Measurements from ENCODE around the gene CERKL.

CERKL gene

DNA sequence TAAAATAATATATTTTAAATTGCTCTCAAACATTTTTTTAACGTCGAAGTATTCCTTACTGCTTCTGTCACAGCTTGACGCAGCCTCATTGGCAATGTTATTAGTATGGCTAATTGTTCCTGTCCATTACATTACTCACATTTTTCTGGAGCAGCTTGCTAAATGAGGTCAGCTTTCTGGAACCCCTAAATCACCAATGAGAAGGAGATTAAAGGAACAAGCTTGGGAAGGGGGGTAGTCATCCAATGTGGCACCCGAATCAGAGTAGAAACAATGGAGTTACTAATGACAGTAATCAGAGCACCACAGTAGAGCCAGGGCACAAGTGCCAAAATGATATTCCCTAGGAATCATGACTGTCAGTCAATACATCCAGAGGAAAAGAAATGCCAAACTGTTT lies 18.3 kb upstream of the CERKL start:
- Histone ChIP-seq H3K9ac (ENCODE audit: low read length in 2 of 2) (no peak overlapping the region), H3K27ac (ENCODE audit: low read length) (no peak overlapping the region), H3K4me1 (ENCODE audit: control insufficient read depth, insufficient read depth, low read length) (no peaks in the 10 kb centered on the region), H3K9me3 (ENCODE audit: control insufficient read depth in 2 of 2, low read length in 2 of 2) (no peaks in the 10 kb centered on the region), H3K36me3 (ENCODE audit: control insufficient read depth in 2 of 2, insufficient read depth in 2 of 2, low read length in 2 of 2) (no peaks in the 10 kb centered on the region), H3K27me3 (ENCODE audit: control insufficient read depth in 1 of 2, insufficient read depth in 2 of 2, low read length in 2 of 2) (peaks cover 19 to 33% of the 10 kb centered on the region in 2 donors), H3K4me3 (ENCODE audit: low read length in 2 of 2) (no peak overlapping the region)

DNA sequence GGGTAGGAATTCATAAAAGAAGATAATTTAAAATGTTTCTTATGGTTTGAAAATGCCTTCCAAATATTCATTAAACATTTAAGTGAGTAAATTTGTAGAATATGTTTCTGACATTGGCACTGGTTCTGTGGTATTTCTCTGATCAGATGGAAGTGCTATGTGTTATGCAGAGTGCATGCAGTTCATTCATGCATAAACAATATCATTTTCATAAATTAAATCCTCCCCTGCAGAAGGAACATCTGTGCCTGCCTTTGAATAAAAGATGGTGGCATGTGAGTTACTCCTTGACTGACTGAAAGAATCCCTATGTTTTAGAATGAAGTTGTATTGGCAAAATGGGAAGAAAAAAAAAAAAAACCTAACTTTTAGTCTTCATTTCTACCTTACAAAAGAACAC lies 17.6 kb upstream of the CERKL start:
- Histone ChIP-seq H3K27ac (ENCODE audit: low read length) (no peak overlapping the region), H3K9me3 (ENCODE audit: control insufficient read depth in 2 of 2, low read length in 2 of 2) (no peaks in the 10 kb centered on the region), H3K9ac (ENCODE audit: low read length in 2 of 2) (no peak overlapping the region), H3K36me3 (ENCODE audit: control insufficient read depth in 2 of 2, insufficient read depth in 2 of 2, low read length in 2 of 2) (no peaks in the 10 kb centered on the region), H3K27me3 (ENCODE audit: control insufficient read depth in 1 of 2, insufficient read depth in 2 of 2, low read length in 2 of 2) (peaks cover 19 to 25% of the 10 kb centered on the region in 2 donors), H3K4me1 (ENCODE audit: control insufficient read depth, insufficient read depth, low read length) (no peaks in the 10 kb centered on the region), H3K4me3 (ENCODE audit: low read length in 2 of 2) (no peak overlapping the region)

DNA sequence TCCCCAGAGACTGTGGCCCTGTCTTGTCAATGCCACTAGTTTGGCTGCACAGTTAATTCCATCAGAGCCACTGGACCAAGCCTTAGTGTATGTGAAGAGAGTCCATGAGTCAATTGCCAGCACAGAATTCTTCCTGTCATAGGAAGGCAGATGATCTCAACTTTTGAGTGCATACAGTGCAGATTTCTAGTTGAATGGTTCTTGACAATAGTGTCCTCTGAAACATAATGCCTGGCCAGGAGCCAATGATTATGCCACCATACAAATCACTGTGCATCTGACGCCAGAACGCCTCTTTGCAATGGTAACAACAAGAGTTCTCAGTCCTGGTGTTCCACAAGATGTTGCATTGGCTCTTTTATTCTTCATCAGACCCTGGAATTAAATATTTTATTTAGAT lies 16.3 kb upstream of the CERKL start:
- H3K4me3 ChIP-seq (ENCODE audit: low read length in 2 of 2) = no peak overlapping the region
- H3K27me3 ChIP-seq (ENCODE audit: control insufficient read depth in 1 of 2, insufficient read depth in 2 of 2, low read length in 2 of 2) = peaks cover 7 to 12% of the 10 kb centered on the region in 2 donors
- H3K27ac ChIP-seq (ENCODE audit: low read length) = no peak overlapping the region
- H3K4me1 ChIP-seq (ENCODE audit: control insufficient read depth, insufficient read depth, low read length) = no peaks in the 10 kb centered on the region
- no peak overlapping the region for H3K9ac ChIP-seq (ENCODE audit: low read length in 2 of 2)
- H3K9me3 ChIP-seq (ENCODE audit: control insufficient read depth in 2 of 2, low read length in 2 of 2) = no peaks in the 10 kb centered on the region
- H3K36me3 ChIP-seq (ENCODE audit: control insufficient read depth in 2 of 2, insufficient read depth in 2 of 2, low read length in 2 of 2) = no peaks in the 10 kb centered on the region

DNA sequence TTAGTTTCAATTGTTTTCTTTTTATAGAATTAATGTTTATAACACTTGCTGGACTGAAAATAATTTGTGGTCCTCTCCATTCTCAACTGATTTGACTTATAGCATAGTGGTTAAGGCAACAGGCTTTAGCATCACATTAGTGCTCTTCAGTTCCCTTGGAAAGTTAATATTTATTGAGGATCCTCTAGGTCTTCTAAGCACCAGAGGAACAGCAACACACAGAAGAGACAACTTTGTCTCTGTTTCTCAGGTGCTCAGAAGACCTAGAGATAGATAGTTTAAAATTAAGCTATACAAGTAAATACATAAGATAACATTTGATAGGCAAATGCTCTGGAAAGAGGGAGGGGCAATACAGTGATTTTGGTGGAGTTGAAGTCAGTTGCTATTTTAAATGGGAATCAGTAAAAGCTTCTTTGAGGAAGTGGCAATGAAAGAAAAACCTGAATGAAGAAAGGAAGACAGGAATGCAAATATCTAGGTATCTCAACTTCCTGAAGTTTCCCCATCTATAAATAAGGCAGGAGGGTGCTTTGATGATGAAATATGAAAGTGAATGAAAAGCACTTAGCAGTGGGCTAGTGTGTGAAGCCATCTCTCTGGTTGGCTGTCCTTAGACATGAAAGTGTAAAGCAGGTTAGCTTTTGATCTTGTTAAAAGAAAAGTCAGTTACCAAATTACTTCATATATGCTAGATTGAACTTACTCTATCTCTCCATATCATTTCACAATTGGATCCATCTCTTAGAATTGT lies 15.5 kb upstream of the CERKL start:
- H3K9ac ChIP-seq (ENCODE audit: low read length in 2 of 2) = no peak overlapping the region
- H3K4me3 ChIP-seq (ENCODE audit: low read length in 2 of 2) = no peak overlapping the region
- H3K27me3 ChIP-seq (ENCODE audit: control insufficient read depth in 1 of 2, insufficient read depth in 2 of 2, low read length in 2 of 2) = peaks cover under 1 to 4% of the 10 kb centered on the region in 2 donors
- H3K27ac ChIP-seq (ENCODE audit: low read length) = no peak overlapping the region
- H3K9me3 ChIP-seq (ENCODE audit: control insufficient read depth in 2 of 2, low read length in 2 of 2) = no peaks in the 10 kb centered on the region
- H3K4me1 ChIP-seq (ENCODE audit: control insufficient read depth, insufficient read depth, low read length) = no peaks in the 10 kb centered on the region
- H3K36me3 ChIP-seq (ENCODE audit: control insufficient read depth in 2 of 2, insufficient read depth in 2 of 2, low read length in 2 of 2) = no peaks in the 10 kb centered on the region

DNA sequence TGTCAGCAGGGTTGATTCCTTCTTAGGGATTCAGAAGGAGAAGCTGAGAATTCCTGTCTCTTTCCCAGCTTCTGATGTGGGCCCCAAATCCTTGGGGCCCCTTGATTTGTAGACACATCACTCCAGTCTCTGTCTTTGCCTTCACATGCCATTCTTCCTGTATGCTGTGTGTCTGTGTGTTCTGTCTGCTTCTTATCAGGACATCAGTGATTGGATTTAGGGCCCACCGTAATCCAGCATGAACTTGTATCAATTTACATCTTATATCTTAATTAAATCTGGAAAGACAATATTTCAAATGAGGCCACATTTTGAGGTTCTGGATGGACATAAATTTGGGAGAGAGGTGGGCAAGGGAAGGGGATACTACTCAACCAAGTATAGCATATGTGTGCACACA lies 13.7 kb upstream of the CERKL start:
- Histone ChIP-seq H3K9me3 (ENCODE audit: control insufficient read depth in 2 of 2, low read length in 2 of 2) (peaks cover 0 to 2% of the 10 kb centered on the region in 2 donors), H3K27me3 (ENCODE audit: control insufficient read depth in 1 of 2, insufficient read depth in 2 of 2, low read length in 2 of 2) (peaks cover 0 to 4% of the 10 kb centered on the region in 2 donors), H3K9ac (ENCODE audit: low read length in 2 of 2) (no peak overlapping the region), H3K4me1 (ENCODE audit: control insufficient read depth, insufficient read depth, low read length) (no peaks in the 10 kb centered on the region), H3K4me3 (ENCODE audit: low read length in 2 of 2) (no peak overlapping the region), H3K36me3 (ENCODE audit: control insufficient read depth in 2 of 2, insufficient read depth in 2 of 2, low read length in 2 of 2) (no peaks in the 10 kb centered on the region), H3K27ac (ENCODE audit: low read length) (no peak overlapping the region)

DNA sequence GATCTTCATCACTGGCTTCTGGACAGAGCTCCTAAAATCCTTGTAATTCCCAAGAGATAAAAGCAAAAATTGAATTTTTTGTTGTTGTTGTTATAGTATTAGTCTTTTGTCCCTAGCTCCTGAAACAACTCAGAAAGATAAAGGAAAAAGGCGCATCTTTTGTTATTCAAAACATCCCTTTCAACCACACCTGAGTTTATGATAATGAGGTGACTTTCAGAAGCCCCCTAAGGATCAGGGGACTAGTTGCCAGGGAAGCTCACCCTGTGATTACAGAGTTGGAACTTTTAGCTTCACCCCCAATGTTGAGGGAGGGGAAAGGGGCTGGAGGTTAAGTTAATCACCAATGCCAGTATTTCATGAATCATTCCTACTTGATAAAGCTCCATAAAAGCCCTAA lies 10.3 kb upstream of the CERKL start:
- Histone ChIP-seq H3K9ac (ENCODE audit: low read length in 2 of 2) (no peak overlapping the region), H3K27ac (ENCODE audit: low read length) (no peak overlapping the region), H3K27me3 (ENCODE audit: control insufficient read depth in 1 of 2, insufficient read depth in 2 of 2, low read length in 2 of 2) (no peaks in the 10 kb centered on the region), H3K4me3 (ENCODE audit: low read length in 2 of 2) (no peak overlapping the region), H3K36me3 (ENCODE audit: control insufficient read depth in 2 of 2, insufficient read depth in 2 of 2, low read length in 2 of 2) (no peaks in the 10 kb centered on the region), H3K4me1 (ENCODE audit: control insufficient read depth, insufficient read depth, low read length) (no peaks in the 10 kb centered on the region), H3K9me3 (ENCODE audit: control insufficient read depth in 2 of 2, low read length in 2 of 2) (peaks cover 0 to 6% of the 10 kb centered on the region in 2 donors)

DNA sequence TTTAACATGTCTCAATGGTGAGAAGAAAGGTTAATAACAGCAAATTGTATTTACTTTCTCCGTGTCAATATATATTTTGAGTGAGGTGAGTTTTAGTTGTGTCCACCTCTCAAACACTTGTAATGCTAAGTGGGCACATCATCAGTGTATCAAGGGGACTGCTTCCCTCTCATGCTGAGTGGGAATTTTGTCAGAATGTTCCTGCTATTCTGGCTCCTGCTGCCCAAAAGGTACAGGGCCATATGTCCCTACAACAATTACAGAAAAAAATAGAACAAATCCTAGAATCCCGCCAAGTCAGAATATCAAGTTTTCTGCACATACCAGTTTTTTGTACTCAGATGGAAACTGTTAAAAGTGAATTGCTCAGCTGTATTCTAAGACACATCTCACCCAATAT lies 5.4 kb upstream of the CERKL start:
- Histone ChIP-seq H3K4me1 (ENCODE audit: control insufficient read depth, insufficient read depth, low read length) (peaks cover under 1% of the 10 kb centered on the region), H3K27ac (ENCODE audit: low read length) (no peak overlapping the region), H3K4me3 (ENCODE audit: low read length in 2 of 2) (no peak overlapping the region), H3K9me3 (ENCODE audit: control insufficient read depth in 2 of 2, low read length in 2 of 2) (peaks cover 0 to 6% of the 10 kb centered on the region in 2 donors), H3K27me3 (ENCODE audit: control insufficient read depth in 1 of 2, insufficient read depth in 2 of 2, low read length in 2 of 2) (peaks cover 3 to 14% of the 10 kb centered on the region in 2 donors), H3K36me3 (ENCODE audit: control insufficient read depth in 2 of 2, insufficient read depth in 2 of 2, low read length in 2 of 2) (no peaks in the 10 kb centered on the region), H3K9ac (ENCODE audit: low read length in 2 of 2) (no peak overlapping the region)

DNA sequence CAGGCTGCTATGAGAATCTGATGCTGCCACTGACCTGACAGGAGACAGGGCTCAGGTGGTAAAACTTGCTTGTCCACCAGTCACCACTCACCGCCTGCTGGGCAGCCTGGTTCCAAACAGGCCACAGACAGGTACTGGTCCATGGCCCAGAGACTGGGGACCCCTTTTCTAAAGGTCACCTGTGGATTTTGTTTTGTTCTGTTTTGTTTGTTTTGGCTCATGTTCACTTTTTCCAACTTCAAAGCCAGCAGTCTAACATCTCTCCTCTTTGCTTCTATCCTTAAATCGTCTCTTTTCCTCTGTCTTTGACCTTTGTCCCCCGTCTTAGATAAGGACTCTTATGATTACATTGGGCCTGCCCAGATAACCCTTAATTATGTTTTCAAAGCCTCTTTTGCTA lies 3.3 kb upstream of the CERKL start:
- H3K4me1 ChIP-seq (ENCODE audit: control insufficient read depth, insufficient read depth, low read length) = peaks cover 6% of the 10 kb centered on the region
- peaks cover 0 to 2% of the 10 kb centered on the region in 2 donors for H3K9me3 ChIP-seq (ENCODE audit: control insufficient read depth in 2 of 2, low read length in 2 of 2)
- H3K27ac ChIP-seq (ENCODE audit: low read length) = no peak overlapping the region
- no peak overlapping the region for H3K9ac ChIP-seq (ENCODE audit: low read length in 2 of 2)
- no peak overlapping the region for H3K4me3 ChIP-seq (ENCODE audit: low read length in 2 of 2)
- H3K27me3 ChIP-seq (ENCODE audit: control insufficient read depth in 1 of 2, insufficient read depth in 2 of 2, low read length in 2 of 2) = peaks cover 3 to 21% of the 10 kb centered on the region in 2 donors
- no peaks in the 10 kb centered on the region for H3K36me3 ChIP-seq (ENCODE audit: control insufficient read depth in 2 of 2, insufficient read depth in 2 of 2, low read length in 2 of 2)

DNA sequence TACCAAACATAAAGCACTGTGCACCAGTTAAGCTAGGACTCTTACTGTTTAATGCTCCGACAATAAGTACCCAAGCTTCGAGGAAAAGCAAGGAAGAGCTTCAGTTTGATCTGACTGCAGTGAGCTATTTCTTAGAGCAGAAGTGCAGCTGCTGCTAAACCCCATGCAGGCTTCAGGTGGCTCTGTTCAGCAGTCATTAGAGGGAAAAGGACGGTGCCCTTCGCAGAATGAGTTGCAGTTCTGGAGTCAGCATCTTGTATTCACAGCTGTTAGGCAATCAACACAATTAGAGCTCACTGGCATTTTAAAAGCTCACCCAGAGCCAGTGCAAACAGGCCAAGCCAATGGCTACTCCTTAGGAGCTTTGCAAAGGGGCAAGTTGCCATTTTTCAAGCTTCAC lies 1.5 kb upstream of the CERKL start:
- peaks cover 6% of the 10 kb centered on the region for H3K4me1 ChIP-seq (ENCODE audit: control insufficient read depth, insufficient read depth, low read length)
- H3K36me3 ChIP-seq (ENCODE audit: control insufficient read depth in 2 of 2, insufficient read depth in 2 of 2, low read length in 2 of 2) = no peaks in the 10 kb centered on the region
- H3K9me3 ChIP-seq (ENCODE audit: control insufficient read depth in 2 of 2, low read length in 2 of 2) = no peaks in the 10 kb centered on the region
- no peak overlapping the region for H3K9ac ChIP-seq (ENCODE audit: low read length in 2 of 2)
- no peak overlapping the region for H3K4me3 ChIP-seq (ENCODE audit: low read length in 2 of 2)
- peaks cover 3 to 21% of the 10 kb centered on the region in 2 donors for H3K27me3 ChIP-seq (ENCODE audit: control insufficient read depth in 1 of 2, insufficient read depth in 2 of 2, low read length in 2 of 2)
- no peak overlapping the region for H3K27ac ChIP-seq (ENCODE audit: low read length)

DNA sequence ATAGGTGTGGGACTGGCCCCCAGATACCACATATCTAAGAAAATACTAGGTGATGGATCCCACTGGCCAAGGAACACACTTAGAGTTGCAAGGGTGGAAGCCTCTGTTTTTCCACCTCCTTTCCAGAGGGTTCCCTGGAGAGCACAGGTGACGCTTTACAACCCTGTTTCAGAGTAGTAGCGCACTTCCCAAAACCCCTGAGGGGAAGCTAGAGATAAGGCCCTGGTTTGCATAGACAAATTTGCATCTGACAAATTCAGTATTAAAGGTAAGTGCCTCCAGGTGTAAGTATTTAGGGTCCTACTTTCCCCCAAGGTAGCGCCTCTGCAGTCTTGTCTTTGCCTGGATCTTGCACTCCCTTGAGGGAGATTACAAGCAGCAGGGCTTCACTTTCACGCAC lies 474 bp upstream of the CERKL start:
- Histone ChIP-seq H3K4me1 (ENCODE audit: control insufficient read depth, insufficient read depth, low read length) (peaks cover 6% of the 10 kb centered on the region), H3K4me3 (ENCODE audit: low read length in 2 of 2) (peak overlapping the region; percentile 37 to 68), H3K27ac (ENCODE audit: low read length) (no peak overlapping the region), H3K9ac (ENCODE audit: low read length in 2 of 2) (no peak overlapping the region), H3K36me3 (ENCODE audit: control insufficient read depth in 2 of 2, insufficient read depth in 2 of 2, low read length in 2 of 2) (no peaks in the 10 kb centered on the region), H3K27me3 (ENCODE audit: control insufficient read depth in 1 of 2, insufficient read depth in 2 of 2, low read length in 2 of 2) (peaks cover 3 to 21% of the 10 kb centered on the region in 2 donors), H3K9me3 (ENCODE audit: control insufficient read depth in 2 of 2, low read length in 2 of 2) (no peaks in the 10 kb centered on the region)

DNA sequence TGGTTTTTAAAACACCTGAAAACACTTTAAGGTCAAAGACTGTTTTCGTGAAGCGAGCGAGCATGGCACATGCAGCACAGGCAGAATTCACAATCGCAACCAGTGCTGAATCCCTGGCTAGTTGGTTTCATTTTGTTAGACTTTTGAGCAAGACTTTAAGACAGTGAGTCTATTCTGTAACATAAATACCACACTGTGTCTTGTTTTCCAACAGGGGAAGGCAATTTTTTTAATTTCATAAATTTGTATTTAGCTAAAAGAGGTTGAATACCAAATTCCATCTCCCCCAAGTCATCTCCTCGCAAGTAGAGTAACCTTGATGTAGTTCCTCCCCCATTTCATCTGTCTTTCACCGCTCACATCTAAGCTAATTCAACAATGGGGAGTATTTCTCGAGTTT lies 1.4 kb downstream of the CERKL start:
- no peak overlapping the region for H3K27ac ChIP-seq (ENCODE audit: low read length)
- no peak overlapping the region for H3K4me3 ChIP-seq (ENCODE audit: low read length in 2 of 2)
- H3K4me1 ChIP-seq (ENCODE audit: control insufficient read depth, insufficient read depth, low read length) = peaks cover 6% of the 10 kb centered on the region

More for the DNA sequence above, 1.4 kb downstream of the CERKL start:
- Histone ChIP-seq H3K36me3 (ENCODE audit: control insufficient read depth in 2 of 2, insufficient read depth in 2 of 2, low read length in 2 of 2) (no peaks in the 10 kb centered on the region), H3K9ac (ENCODE audit: low read length in 2 of 2) (no peak overlapping the region), H3K9me3 (ENCODE audit: control insufficient read depth in 2 of 2, low read length in 2 of 2) (no peaks in the 10 kb centered on the region), H3K27me3 (ENCODE audit: control insufficient read depth in 1 of 2, insufficient read depth in 2 of 2, low read length in 2 of 2) (peaks cover 3 to 21% of the 10 kb centered on the region in 2 donors)
